Fibroblast of skin of right quadriceps (primary cell): Measurements from ENCODE around the gene CAT.

Source experiments
- DNase-seq: peaks from one replicate; pipeline ENCODE4 v3.0.0-alpha.2; 2013

CAT gene

GRCh38 chr11:34425867-34426266 lies 12.9 kb upstream of the CAT start:
- DNase-seq = peak; percentile 85

- DNase-seq = peak; percentile 96
These were observed 12.0 kb upstream of the CAT start for GRCh38 chr11:34426766-34427185.

- DNase-seq = peak; percentile 93
These were observed 11.4 kb upstream of the CAT start for GRCh38 chr11:34427186-34427805.

GRCh38 chr11:34431979-34432378 lies 6.8 kb upstream of the CAT start:
- DNase-seq = no peak

- DNase-seq = no peak
These were observed 5.9 kb upstream of the CAT start for GRCh38 chr11:34432822-34433221.

- no peak for DNase-seq
These were observed 4.8 kb upstream of the CAT start for GRCh38 chr11:34433899-34434298.

GRCh38 chr11:34437224-34438125 lies 1.3 kb upstream of the CAT start:
- DNase-seq = no peak

- no peak for DNase-seq
These were observed 970 bp downstream of the CAT start for GRCh38 chr11:34439610-34440198.

GRCh38 chr11:34441814-34442213 lies 3.1 kb downstream of the CAT start:
- DNase-seq = no peak

GRCh38 chr11:34443136-34443535 lies 4.4 kb downstream of the CAT start:
- no peak for DNase-seq

- DNase-seq = no peak
These were observed 5.7 kb downstream of the CAT start for GRCh38 chr11:34444428-34444827.

GRCh38 chr11:34445956-34446355 lies 7.2 kb downstream of the CAT start:
- no peak for DNase-seq

GRCh38 chr11:34446386-34446785 lies 7.7 kb downstream of the CAT start:
- no peak for DNase-seq

GRCh38 chr11:34447044-34447443 lies 8.3 kb downstream of the CAT start:
- DNase-seq = no peak

GRCh38 chr11:34448223-34448994 lies 9.7 kb downstream of the CAT start:
- DNase-seq = no peak

GRCh38 chr11:34449013-34449412 lies 10.3 kb downstream of the CAT start:
- no peak for DNase-seq

- DNase-seq = no peak
These were observed 12.3 kb downstream of the CAT start for GRCh38 chr11:34451053-34451452.

- no peak for DNase-seq
These were observed 15.7 kb downstream of the CAT start for GRCh38 chr11:34454308-34455032.

- DNase-seq = no peak
These were observed 18.9 kb downstream of the CAT start for GRCh38 chr11:34457607-34458006.

- no peak for DNase-seq
These were observed 19.8 kb downstream of the CAT start for GRCh38 chr11:34458525-34458924.

- no peak for DNase-seq
These were observed 20.9 kb downstream of the CAT start for GRCh38 chr11:34459507-34460162.

- DNase-seq = no peak
These were observed 21.5 kb downstream of the CAT start for GRCh38 chr11:34460278-34460677.
